ENCODE measurements around the gene OR4E2.

DNA sequence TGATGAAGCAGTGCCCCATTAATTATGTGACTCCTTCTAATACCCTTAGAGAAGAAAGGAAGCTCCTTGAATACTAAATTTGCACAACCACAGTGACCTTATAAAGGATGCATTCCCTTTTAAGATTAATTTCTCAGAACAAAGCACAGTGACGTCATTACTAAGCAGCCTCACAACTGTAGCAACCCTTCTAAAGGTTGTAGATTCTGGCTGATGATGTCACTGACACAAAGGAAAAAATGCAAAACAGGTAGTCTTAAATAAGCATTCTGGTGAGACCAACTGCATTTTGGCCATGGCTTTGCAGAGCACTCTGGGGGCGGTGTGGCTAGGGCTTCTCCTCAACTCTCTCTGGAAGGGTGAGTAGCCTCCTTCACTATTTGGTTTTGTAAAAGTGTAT lies 58.4 kb downstream of the OR4E2 start:
- TF ChIP-seq CTCF (IDR thresholded peaks at IDR 0.05) (no peak), POLR2AphosphoS5 (IDR thresholded peaks at IDR 0.05) (no peak)
